ENCODE data around the gene GRK3.

- TF ChIP-seq CTCF (IDR thresholded peaks at IDR 0.05) = no peak
- no peak for TF ChIP-seq EP300 (IDR thresholded peaks at IDR 0.05)
- no peak for TF ChIP-seq POLR2A (IDR thresholded peaks at IDR 0.05)
- no peak for TF ChIP-seq POLR2AphosphoS5 (IDR thresholded peaks at IDR 0.05)
Observed at GRCh38 chr22:25672289-25673084, 108.0 kb downstream of the GRK3 start.
